COR-L47 (cell line): ENCODE results near the gene KRT71.

Experiments used
- DNase-seq: peaks from one replicate; lab custom pipeline; 2025; lab: John Stamatoyannopoulos, UW

Gene KRT71

GRCh38 chr12:52496054-52496453 is 56.9 kb downstream of the KRT71 start:
- peak; percentile 52 for DNase-seq

GRCh38 chr12:52495389-52495788 is 57.6 kb downstream of the KRT71 start:
- peak; percentile 86 for DNase-seq

GRCh38 chr12:52494518-52494917 is 58.4 kb downstream of the KRT71 start:
- DNase-seq, result no peak

GRCh38 chr12:52494100-52494499 is 58.8 kb downstream of the KRT71 start:
- DNase-seq, result no peak
